ENCODE results near the gene NRGN.

GRCh38 chr11:124745270-124745834, 5.6 kb downstream of the NRGN start:
- TF ChIP-seq CTCF (IDR thresholded peaks at IDR 0.05) = no peak
- TF ChIP-seq POLR2A (IDR thresholded peaks at IDR 0.05) = no peak
